ENCODE results near the gene NUAK2.

The NUAK2 gene

GRCh38 chr1:205270764-205271163 lies 50.8 kb downstream of the NUAK2 start:
- no peak for DNase-seq

- DNase-seq, result no peak
Measured at GRCh38 chr1:205270271-205270670, 51.3 kb downstream of the NUAK2 start.

GRCh38 chr1:205269711-205270110 lies 51.8 kb downstream of the NUAK2 start:
- no peak for DNase-seq

- DNase-seq, result no peak
Measured at GRCh38 chr1:205268846-205269680, 52.5 kb downstream of the NUAK2 start.

GRCh38 chr1:205267306-205267902 lies 54.1 kb downstream of the NUAK2 start:
- DNase-seq, result no peak

DNA sequence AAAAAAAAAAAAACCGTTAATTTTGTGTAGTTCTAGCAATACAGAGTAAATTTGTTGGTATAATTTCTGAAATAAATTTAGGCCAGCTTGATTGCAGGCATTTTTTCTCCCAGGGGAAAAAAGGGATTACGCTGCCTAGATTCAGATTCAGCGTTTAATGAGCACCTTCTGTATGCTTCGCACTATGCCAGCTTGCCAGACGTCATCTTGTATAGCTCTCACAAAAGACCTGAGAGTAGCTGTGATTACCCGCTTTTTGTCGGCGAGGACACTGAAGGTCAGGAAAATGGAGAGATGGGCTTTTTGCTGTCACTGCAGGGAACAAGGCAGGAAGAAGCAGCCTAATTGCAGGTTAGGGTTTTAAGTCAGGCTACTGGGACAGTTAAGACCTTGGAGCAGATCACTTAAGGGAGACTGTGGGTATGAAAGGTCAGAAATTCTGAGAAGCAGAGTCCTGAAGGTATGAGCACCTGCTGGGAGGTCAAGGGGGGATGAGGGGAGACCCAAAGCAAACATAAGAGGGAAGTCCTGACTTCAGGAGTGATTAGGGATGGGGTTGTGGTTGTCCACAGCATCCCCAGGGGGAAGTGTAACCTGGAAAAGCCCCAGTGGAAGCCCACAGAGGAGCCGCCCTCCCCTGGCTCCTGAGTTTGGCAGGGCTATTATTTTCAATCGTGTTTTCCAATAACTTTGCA lies 54.8 kb downstream of the NUAK2 start:
- DNase-seq, result no peak

DNA sequence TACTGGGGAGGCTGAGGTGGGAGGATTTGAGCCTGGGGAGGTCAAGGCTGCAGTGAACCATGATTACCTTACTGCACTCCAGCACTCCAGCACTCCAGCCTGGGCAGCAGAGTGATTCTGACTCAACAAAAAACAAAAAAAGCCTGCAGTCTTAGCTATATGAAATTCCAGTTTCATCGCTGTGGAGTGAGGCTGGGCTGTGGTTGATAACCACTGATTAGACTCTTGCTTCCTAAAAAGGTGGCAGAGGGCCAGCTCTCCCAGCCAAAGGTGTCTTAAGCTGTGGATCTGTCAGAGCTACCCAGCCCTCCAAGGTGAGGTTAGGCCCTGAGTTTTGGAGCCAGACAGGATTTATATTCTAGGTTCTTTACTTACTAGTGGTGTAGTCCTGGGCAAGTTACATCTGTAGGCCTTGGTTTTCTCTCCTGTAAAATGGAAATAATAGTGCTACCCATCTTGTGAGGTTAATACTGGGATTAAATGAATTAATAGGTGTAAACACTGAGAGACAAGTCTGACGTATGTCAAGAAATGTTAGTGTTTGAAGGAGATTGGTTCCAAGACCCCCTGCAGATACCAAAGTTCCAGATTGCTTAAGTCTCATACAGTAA lies 57.9 kb downstream of the NUAK2 start:
- no peak for DNase-seq

DNA sequence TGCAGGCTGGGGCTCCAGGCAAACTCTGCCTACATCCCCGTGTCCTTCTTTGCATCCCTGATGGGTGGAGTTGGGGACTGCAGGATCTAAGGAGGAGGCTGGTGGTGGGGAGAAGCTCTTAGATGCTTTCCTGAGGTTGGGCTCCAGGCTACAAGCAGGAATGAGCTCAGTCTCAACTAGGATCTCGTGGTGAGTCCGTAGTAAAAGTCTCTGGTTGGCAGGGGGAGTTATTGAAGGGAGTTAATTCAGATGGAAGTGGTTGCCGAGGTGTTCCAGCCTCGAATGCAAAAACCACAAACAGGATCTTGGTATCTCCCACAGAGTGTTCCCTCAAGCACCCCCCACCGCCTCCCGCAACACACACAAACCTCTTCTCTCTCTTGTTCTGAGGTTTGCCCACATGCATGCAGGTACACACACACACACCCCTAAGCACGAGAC lies 58.8 kb downstream of the NUAK2 start:
- DNase-seq, result no peak

DNA sequence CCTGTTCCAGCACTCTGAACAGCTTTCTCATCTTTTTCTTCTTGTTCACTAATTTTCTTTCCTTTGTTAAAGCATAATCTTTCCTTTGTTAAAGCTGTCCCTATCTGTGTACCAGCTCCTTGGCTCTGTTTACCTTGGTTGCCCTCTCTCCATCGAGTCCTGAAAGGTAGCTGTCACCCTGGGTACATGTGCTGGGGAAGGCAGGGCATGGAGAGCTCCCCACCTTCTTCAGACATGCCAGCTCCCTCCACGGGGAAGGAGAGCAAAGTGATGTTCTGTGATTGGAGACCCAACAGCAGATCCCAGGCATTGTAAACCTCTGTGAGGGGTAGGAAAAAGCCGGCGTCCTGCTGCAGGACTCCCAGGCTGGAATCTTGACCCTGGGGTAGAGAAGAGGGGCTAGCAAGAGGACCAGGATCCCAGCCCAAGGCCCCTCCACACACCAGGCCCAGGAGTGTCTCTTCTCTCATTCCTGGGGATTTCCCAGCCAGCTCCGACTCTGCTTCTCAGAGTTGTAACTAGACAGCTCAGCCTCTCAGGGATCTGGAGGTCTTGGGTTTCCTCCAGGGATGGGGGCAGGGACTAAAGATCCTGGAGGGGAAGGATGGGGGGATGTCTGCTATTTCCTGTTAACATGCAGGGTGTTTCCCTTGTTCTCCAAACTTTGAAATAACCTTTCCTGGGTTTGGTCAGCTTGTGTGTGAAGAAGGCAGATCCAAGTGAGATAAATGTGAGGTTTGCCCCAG lies 59.4 kb downstream of the NUAK2 start:
- no peak for DNase-seq

- DNase-seq, result peak; percentile 31
Measured at GRCh38 chr1:205260948-205261732, 60.4 kb downstream of the NUAK2 start.

- DNase-seq, result no peak
Measured at GRCh38 chr1:205259998-205260397, 61.5 kb downstream of the NUAK2 start.

DNA sequence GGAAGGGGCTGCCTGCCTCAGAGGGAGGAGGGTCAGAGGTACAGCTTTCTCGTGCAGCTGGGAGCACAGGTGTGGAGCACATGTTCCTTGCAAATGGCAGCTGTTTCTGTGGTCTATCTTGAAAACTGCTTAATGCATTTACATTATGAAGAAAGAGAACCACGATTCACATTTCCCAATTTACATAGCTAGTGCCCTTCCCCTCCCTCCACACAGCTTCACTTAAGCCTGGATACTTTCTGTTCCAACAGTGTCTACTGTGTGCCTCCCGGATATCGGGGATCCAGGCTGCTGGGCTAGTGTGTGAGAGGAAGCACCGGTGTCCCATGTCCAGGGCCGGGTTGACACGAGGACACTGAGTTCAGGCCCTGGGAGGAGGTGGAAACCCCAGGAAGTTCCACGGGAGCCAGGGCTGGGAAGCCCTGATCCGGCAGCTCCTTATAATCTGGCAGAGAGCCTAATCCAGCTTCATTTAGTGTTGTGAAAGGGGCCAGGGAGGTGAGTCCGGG lies 62.2 kb downstream of the NUAK2 start:
- no peak for DNase-seq

GRCh38 chr1:205258719-205259118 lies 62.8 kb downstream of the NUAK2 start:
- no peak for DNase-seq

DNA sequence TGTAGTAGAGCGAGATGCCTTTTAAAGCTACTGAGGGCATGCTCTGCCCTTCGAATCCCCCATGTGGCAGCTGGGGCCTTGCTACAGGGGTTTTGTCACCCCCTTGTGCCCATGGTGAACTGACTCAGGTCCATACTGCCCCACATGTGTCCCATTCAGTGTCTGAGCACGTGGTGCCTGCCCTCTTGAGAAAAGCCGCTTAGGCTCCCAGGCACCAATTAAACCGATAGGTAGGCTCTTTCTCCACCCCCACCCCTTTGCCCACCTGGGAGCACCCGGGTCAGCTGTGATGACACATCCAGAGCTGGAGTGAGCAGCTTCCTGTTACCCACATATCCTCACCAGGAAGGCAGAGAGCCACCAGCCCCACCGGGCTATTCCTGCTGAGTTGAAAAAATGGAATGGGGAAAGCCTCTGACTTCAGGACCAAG lies 63.3 kb downstream of the NUAK2 start:
- DNase-seq, result no peak

GRCh38 chr1:205257735-205258134 lies 63.8 kb downstream of the NUAK2 start:
- no peak for DNase-seq

DNA sequence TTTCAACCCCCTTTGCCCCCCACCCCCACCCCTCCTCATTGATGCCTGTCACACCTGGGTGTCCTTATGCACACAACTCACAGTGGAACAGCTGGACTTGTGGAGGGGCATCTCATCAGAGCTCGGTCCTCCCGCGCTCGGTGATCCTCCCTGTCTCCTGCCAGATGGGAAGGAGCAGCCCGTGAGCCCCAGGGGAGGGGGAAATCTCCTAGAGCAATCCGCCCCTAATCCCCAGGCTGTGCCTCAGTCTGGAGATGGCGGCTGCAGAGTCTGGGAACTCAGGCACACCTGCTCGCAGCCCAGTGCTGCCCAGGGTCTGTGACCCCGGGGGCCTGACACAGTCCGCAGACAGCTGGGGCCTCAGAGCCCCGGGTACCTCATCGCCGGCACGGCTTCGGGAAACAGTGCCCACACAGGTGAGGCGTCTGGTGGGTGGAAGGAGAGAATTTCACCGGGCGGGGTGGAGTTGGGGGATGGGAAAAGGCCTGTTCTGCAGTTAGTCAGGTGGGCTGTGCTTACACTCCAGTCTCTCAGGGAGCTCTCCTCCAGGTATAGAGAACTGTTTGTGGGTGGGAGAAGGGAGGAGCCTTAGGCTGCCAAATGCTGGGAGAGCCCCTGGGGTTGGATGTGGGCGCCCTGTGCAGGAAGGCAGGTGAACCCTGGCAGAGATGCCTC lies 64.5 kb downstream of the NUAK2 start:
- DNase-seq, result no peak

- peak; percentile 50 for DNase-seq
Measured at GRCh38 chr1:205255941-205256780, 65.4 kb downstream of the NUAK2 start.

All from NK-92 treated with Interleukin-12 subunit alpha and Interleukin-12 subunit beta, amount 100 ng/mL, for 24 hours (cell line).